Stimulated activated naive B cell treated with anti-CD40 and anti-IgM and Interleukin-4, amounts not matched to agents 10 μg/mL and 1 μg/mL and 100 μg/mL, for 72 hours (primary cell): Measurements from ENCODE around the gene MMP11.
A peak's percentile ranks its signal among the peaks of the same experiment; 100 is the strongest.

Experiments used
- ATAC-seq, 2 donors: fragments of 150-1000 bp; cut with Tn5 transposase; replicated peaks; 2 replicates each; pipeline ENCODE4 v1.10.0; 2021; ENCODE audit warnings: moderate library complexity in 1 of 2
- DNase-seq: peaks from one replicate; pipeline ENCODE4 v3.0.0; 2021
- H3K27ac Mint-ChIP-seq: one replicate; pipeline ENCODE4 v1.8.0; 2022; ENCODE audit warnings: mild to moderate bottlenecking, mixed read lengths
- H3K27me3 Mint-ChIP-seq, 2 donors: one replicate each; pipeline ENCODE4 v1.8.0; 2022; ENCODE audit warnings: mixed read lengths in 2 of 2
- H3K36me3 Mint-ChIP-seq, 2 donors: one replicate each; pipeline ENCODE4 v1.8.0; 2022; ENCODE audit warnings: mixed read lengths in 2 of 2, mild to moderate bottlenecking in 1 of 2
- H3K4me1 Mint-ChIP-seq, 2 donors: one replicate each; pipeline ENCODE4 v1.8.0; 2022; ENCODE audit warnings: mixed read lengths in 2 of 2, mild to moderate bottlenecking in 1 of 2
- H3K4me3 Mint-ChIP-seq, 2 donors: one replicate each; pipeline ENCODE4 v1.8.0; 2022; ENCODE audit warnings: mild to moderate bottlenecking in 2 of 2, mixed read lengths in 2 of 2, moderate library complexity in 1 of 2
- H3K9me3 Mint-ChIP-seq, 2 donors: one replicate each; pipeline ENCODE4 v1.8.0; 2022; ENCODE audit warnings: mixed read lengths in 2 of 2, mild to moderate bottlenecking in 1 of 2

The MMP11 gene

GRCh38 chr22:23767303-23767672 is 5.4 kb upstream of the MMP11 start:
- Mint-ChIP-seq H3K4me3 (peak overlapping the region; percentile 93 to 96), H3K27me3 (no peaks in the 10 kb centered on the region), H3K27ac (peak overlapping the region; percentile 82), H3K9me3 (no peaks in the 10 kb centered on the region), H3K36me3 (peaks cover 7 to 26% of the 10 kb centered on the region in 2 donors), H3K4me1 (peaks cover 55 to 83% of the 10 kb centered on the region in 2 donors)
- DNase-seq (no peak), ATAC-seq (peak; percentile 1 to 2)

- Mint-ChIP-seq H3K4me1 (peaks cover 52 to 83% of the 10 kb centered on the region in 2 donors), H3K9me3 (no peaks in the 10 kb centered on the region), H3K4me3 (peak within 1 kb of the TSS; percentile 93 to 96), H3K36me3 (peaks cover 7 to 23% of the 10 kb centered on the region in 2 donors), H3K27ac (peak within 1 kb of the TSS; percentile 97), H3K27me3 (no peaks in the 10 kb centered on the region)
- DNase-seq (peak; percentile 79), ATAC-seq (peak; percentile 65 to 72)
Measured at GRCh38 chr22:23767673-23768548, 4.7 kb upstream of the MMP11 start, which contains the start of gene CHCHD10. TSS of gene CHCHD10 (minus strand) at chr22:23767972. CDS start at chr22:23767874, 98 bp downstream.

- peak overlapping the region; percentile 79 for H3K27ac Mint-ChIP-seq
- H3K4me3 Mint-ChIP-seq = peak overlapping the region; percentile 62 to 96
- H3K9me3 Mint-ChIP-seq = no peaks in the 10 kb centered on the region
- peak in 1 of 2 donors; percentile 15 for ATAC-seq
- peak; percentile 18 for DNase-seq
- no peaks in the 10 kb centered on the region for H3K27me3 Mint-ChIP-seq
- H3K4me1 Mint-ChIP-seq = peaks cover 49 to 77% of the 10 kb centered on the region in 2 donors
- peaks cover 5 to 15% of the 10 kb centered on the region in 2 donors for H3K36me3 Mint-ChIP-seq
Measured at GRCh38 chr22:23769321-23769965, 3.2 kb upstream of the MMP11 start.

- DNase-seq = no peak
- no peak for ATAC-seq
- Mint-ChIP-seq H3K27ac (peak overlapping the region; percentile 42), H3K4me1 (peaks cover 33 to 66% of the 10 kb centered on the region in 2 donors), H3K27me3 (no peaks in the 10 kb centered on the region), H3K9me3 (no peaks in the 10 kb centered on the region), H3K4me3 (peak overlapping the region; percentile 80), H3K36me3 (no peaks in the 10 kb centered on the region)
Measured at GRCh38 chr22:23772315-23772648, 367 bp upstream of the MMP11 start.

GRCh38 chr22:23773483-23774113 is 949 bp downstream of the MMP11 start:
- DNase-seq (no peak), ATAC-seq (no peak)
- H3K9me3 Mint-ChIP-seq = no peaks in the 10 kb centered on the region
- peak overlapping the region; percentile 81 to 82 for H3K4me3 Mint-ChIP-seq
- peaks cover 32 to 57% of the 10 kb centered on the region in 2 donors for H3K4me1 Mint-ChIP-seq
- H3K27me3 Mint-ChIP-seq = no peaks in the 10 kb centered on the region
- H3K27ac Mint-ChIP-seq = no peak overlapping the region
- no peaks in the 10 kb centered on the region for H3K36me3 Mint-ChIP-seq

- no peaks in the 10 kb centered on the region for H3K27me3 Mint-ChIP-seq
- no peaks in the 10 kb centered on the region for H3K36me3 Mint-ChIP-seq
- peak overlapping the region; percentile 79 for H3K27ac Mint-ChIP-seq
- peaks cover 27 to 50% of the 10 kb centered on the region in 2 donors for H3K4me1 Mint-ChIP-seq
- DNase-seq (no peak), ATAC-seq (no peak)
- no peak overlapping the region for H3K4me3 Mint-ChIP-seq
- no peaks in the 10 kb centered on the region for H3K9me3 Mint-ChIP-seq
Measured at GRCh38 chr22:23774114-23774921, 1.7 kb downstream of the MMP11 start.

- H3K27ac Mint-ChIP-seq = peak overlapping the region; percentile 79
- ATAC-seq = no peak
- peaks cover 23 to 43% of the 10 kb centered on the region in 2 donors for H3K4me1 Mint-ChIP-seq
- no peaks in the 10 kb centered on the region for H3K9me3 Mint-ChIP-seq
- no peak overlapping the region for H3K4me3 Mint-ChIP-seq
- peaks cover 2 to 3% of the 10 kb centered on the region in 2 donors for H3K36me3 Mint-ChIP-seq
- no peaks in the 10 kb centered on the region for H3K27me3 Mint-ChIP-seq
- DNase-seq = no peak
Measured at GRCh38 chr22:23774922-23775436, 2.3 kb downstream of the MMP11 start.

- H3K9me3 Mint-ChIP-seq = no peaks in the 10 kb centered on the region
- peaks cover 2 to 3% of the 10 kb centered on the region in 2 donors for H3K36me3 Mint-ChIP-seq
- no peak for ATAC-seq
- no peak overlapping the region for H3K4me3 Mint-ChIP-seq
- H3K4me1 Mint-ChIP-seq = peaks cover 23 to 39% of the 10 kb centered on the region in 2 donors
- H3K27me3 Mint-ChIP-seq = no peaks in the 10 kb centered on the region
- no peak for DNase-seq
- no peak overlapping the region for H3K27ac Mint-ChIP-seq
Measured at GRCh38 chr22:23775779-23776375, 3.2 kb downstream of the MMP11 start.

GRCh38 chr22:23777776-23778576 is 5.3 kb downstream of the MMP11 start:
- H3K4me1 Mint-ChIP-seq = peaks cover 12 to 20% of the 10 kb centered on the region in 2 donors
- H3K4me3 Mint-ChIP-seq = no peak overlapping the region
- ATAC-seq (no peak), DNase-seq (no peak)
- no peaks in the 10 kb centered on the region for H3K27me3 Mint-ChIP-seq
- peaks cover 2 to 3% of the 10 kb centered on the region in 2 donors for H3K36me3 Mint-ChIP-seq
- H3K9me3 Mint-ChIP-seq = no peaks in the 10 kb centered on the region
- H3K27ac Mint-ChIP-seq = no peak overlapping the region

GRCh38 chr22:23778577-23778900 is 5.9 kb downstream of the MMP11 start:
- Mint-ChIP-seq H3K27ac (no peak overlapping the region), H3K9me3 (no peaks in the 10 kb centered on the region), H3K36me3 (peaks cover 2 to 3% of the 10 kb centered on the region in 2 donors), H3K27me3 (no peaks in the 10 kb centered on the region), H3K4me1 (peaks cover 6 to 15% of the 10 kb centered on the region in 2 donors), H3K4me3 (no peak overlapping the region)
- DNase-seq = no peak
- ATAC-seq = no peak

- no peaks in the 10 kb centered on the region for H3K9me3 Mint-ChIP-seq
- DNase-seq (no peak), ATAC-seq (no peak)
- H3K36me3 Mint-ChIP-seq = peaks cover 2 to 3% of the 10 kb centered on the region in 2 donors
- no peaks in the 10 kb centered on the region for H3K27me3 Mint-ChIP-seq
- peaks cover 6 to 14% of the 10 kb centered on the region in 2 donors for H3K4me1 Mint-ChIP-seq
- H3K27ac Mint-ChIP-seq = no peak overlapping the region
- no peak overlapping the region for H3K4me3 Mint-ChIP-seq
Measured at GRCh38 chr22:23779083-23779482, 6.4 kb downstream of the MMP11 start.

- Mint-ChIP-seq H3K27ac (no peak overlapping the region), H3K36me3 (peaks cover 2 to 3% of the 10 kb centered on the region in 2 donors), H3K9me3 (no peaks in the 10 kb centered on the region), H3K4me1 (peaks cover 8 to 16% of the 10 kb centered on the region in 2 donors), H3K27me3 (no peaks in the 10 kb centered on the region), H3K4me3 (no peak overlapping the region)
- ATAC-seq (no peak), DNase-seq (no peak)
Measured at GRCh38 chr22:23779731-23780130, 7.1 kb downstream of the MMP11 start.
